HepG2 (cell line): Measurements from ENCODE around the gene SPAG9.

Experiments
- CTCF ChIP-seq: sonication (generic); formaldehyde crosslinking; IDR thresholded peaks from 2 replicates; pipeline ENCODE4 v1.5.0; 2020; ENCODE audit warnings: mild to moderate bottlenecking, missing genetic modification reagents, moderate library complexity
- EZH2 ChIP-seq: conservative IDR thresholded peaks from 2 replicates; pipeline ENCODE4 v1.6.1; 2012; ENCODE audit warnings: mild to moderate bottlenecking, low read depth, low read length, moderate library complexity
- GATAD1 ChIP-seq: IDR thresholded peaks from 2 replicates; pipeline ENCODE4 v1.6.1; 2016; ENCODE audit warnings: missing genetic modification reagents, missing compliant biosample characterization
- HDAC2 ChIP-seq: sonication (generic); formaldehyde crosslinking; IDR thresholded peaks from 2 replicates; pipeline ENCODE4 v1.4.0; 2020; ENCODE audit warnings: missing genetic modification reagents
- HDAC6 ChIP-seq: fragments of 200-600 bp; sonication (generic); IDR thresholded peaks from 2 replicates; pipeline ENCODE4 v1.7.0; 2017; ENCODE audit warnings: mild to moderate bottlenecking, antibody characterized with exemption, low read length, low read depth
- KAT2B ChIP-seq: fragments of 150-350 bp; IDR thresholded peaks from 2 replicates; pipeline ENCODE4 v1.6.1; 2014; ENCODE audit warnings: low read depth, low read length, borderline replicate concordance
- MEF2D ChIP-seq: sonication (generic); formaldehyde crosslinking; IDR thresholded peaks from 2 replicates; pipeline ENCODE4 v1.5.1; 2020; ENCODE audit warnings: mild to moderate bottlenecking, missing genetic modification reagents
- MYC ChIP-seq: sonication (generic); formaldehyde crosslinking; IDR thresholded peaks from 2 replicates; pipeline ENCODE4 v1.9.0; 2021; ENCODE audit warnings: missing genetic modification reagents, borderline replicate concordance
- SAFB2 ChIP-seq: sonication (generic); formaldehyde crosslinking; IDR thresholded peaks from 2 replicates; pipeline ENCODE4 v1.5.1; 2020; ENCODE audit warnings: missing genetic modification reagents, low read depth, mild to moderate bottlenecking, borderline replicate concordance
- TAF1 ChIP-seq: sonication (generic); formaldehyde crosslinking; IDR thresholded peaks from 2 replicates; pipeline ENCODE4 v1.4.0; 2020; ENCODE audit warnings: missing genetic modification reagents
- ZNF280B ChIP-seq: sonication (generic); formaldehyde crosslinking; IDR thresholded peaks from 2 replicates; pipeline ENCODE4 v1.5.0; 2020; ENCODE audit warnings: missing genetic modification reagents, mild to moderate bottlenecking, borderline replicate concordance
- ZNF746 ChIP-seq: sonication (generic); formaldehyde crosslinking; IDR thresholded peaks from 2 replicates; pipeline ENCODE4 v1.8.0; 2022; ENCODE audit warnings: mild to moderate bottlenecking, missing genetic modification reagents
- ZNF782 ChIP-seq: sonication (generic); formaldehyde crosslinking; IDR thresholded peaks from 2 replicates; pipeline ENCODE4 v1.4.0; 2020; ENCODE audit warnings: missing genetic modification reagents, mild to moderate bottlenecking, borderline replicate concordance

GRCh38 chr17:51165680-51166197 lies 45.1 kb upstream of the SPAG9 start:
- TF ChIP-seq KAT2B (no peak), HDAC2 (CRISPR knock-in tag) (no peak), MEF2D (CRISPR knock-in tag) (peak; percentile 50; the same call in 1 of the 2 replicates), HDAC6 (no peak), EZH2 (no peak), SAFB2 (CRISPR knock-in tag) (no peak), CTCF (no peak), ZNF782 (0 out of 2 replicates have a peak, but pooled peaks have one; percentile 39), TAF1 (no peak), GATAD1 (CRISPR knock-in tag) (0 out of 2 replicates have a peak, but pooled peaks have one; percentile 2), MYC (CRISPR knock-in tag) (no peak), ZNF280B (peak; percentile 73; the same call in 1 of the 2 replicates), ZNF746 (peak; percentile 35; the same call in 1 of the 2 replicates)
